Right renal cortex interstitium (tissue), 3 donors: Measurements from ENCODE around the gene FADS3. TPM values are rescaled to one million over a fixed set of nuclear protein-coding genes. Genes with fewer than 3 reads are reported as not detected.
"Not testable (repeated sequence)": the region's sequence is repeated elsewhere in the genome, so short reads cannot be mapped to it uniquely, and the experiment has no call there.

Experiments used
- DNase-seq, 3 donors: peaks; one replicate each; pipeline ENCODE4 v3.0.0-alpha.2; 2013; ENCODE audit warnings: low read depth in 3 of 3, low spot score in 2 of 3
- polyA plus RNA-seq, 3 donors: library from polyadenylated mRNA; unstranded; fragments of 120-200 nt; gene quantifications; one replicate each; pipeline ENCODE4 v1.2.1, GENCODE V29; 2013; ENCODE audit not compliant: insufficient read length in 3 of 3

FADS3 gene
- polyA plus RNA-seq, 3 donors: 12.0 to 17.9 (median 15.4) TPM

DNA sequence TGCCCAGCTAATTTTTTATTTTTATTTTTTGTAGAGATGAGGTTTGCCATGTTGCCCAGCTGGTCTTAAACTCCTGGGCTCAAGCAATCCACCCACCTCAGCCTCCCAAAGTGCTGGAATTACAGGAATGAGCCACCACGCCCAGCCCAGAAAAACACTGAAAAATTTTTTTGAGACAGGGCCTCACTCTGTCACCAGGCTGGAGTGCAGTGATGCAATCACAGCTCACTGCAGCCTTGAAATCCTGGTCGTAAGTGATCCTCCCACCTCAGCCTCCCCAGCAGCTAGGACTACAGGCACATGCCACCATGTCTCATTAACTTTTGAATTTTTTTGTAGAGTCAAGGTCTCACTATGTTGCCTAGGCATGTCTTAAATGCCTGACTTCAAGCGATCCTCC lies 9.1 kb downstream of the FADS3 start:
- not testable (repeated sequence) for DNase-seq

DNA sequence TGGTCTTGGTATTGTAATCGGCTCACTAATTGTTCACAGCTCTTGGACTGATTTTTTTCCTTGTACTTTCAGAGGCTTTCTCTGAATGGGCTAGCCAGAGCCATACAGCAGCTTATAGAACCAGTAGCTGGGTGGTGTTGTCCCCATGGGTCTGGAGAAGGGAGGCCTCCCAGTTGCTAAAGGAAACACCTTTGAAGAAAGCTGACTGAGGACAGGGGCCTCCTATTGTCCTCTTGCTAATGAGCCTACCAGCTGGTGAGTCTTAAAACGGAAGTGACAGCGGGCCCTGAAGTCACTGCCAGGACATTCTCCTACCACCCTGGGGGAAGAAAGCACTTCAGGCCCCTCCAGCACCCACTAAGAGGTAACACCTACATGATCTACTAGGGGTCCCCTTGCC lies 9.9 kb downstream of the FADS3 start:
- DNase-seq: no peak

DNA sequence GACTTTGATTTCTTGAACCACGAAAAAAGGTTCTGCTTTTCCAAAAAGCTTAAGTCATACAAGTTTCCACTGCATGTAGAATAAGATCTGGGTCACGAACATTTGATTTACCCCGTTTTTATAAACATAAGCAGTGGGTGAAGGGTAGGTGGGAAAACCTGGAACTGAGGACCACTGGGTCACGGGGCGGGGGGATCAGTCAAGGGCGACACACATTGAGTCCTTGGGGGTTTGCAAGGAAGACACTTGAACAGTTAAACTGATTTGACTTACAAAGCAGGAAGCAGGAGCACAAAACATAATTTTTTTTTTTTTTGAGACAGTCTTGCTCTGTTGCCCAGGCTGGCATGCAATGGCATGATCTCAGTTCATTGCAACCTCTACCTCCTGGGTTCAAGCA lies 10.9 kb downstream of the FADS3 start:
- DNase-seq: no peak

DNA sequence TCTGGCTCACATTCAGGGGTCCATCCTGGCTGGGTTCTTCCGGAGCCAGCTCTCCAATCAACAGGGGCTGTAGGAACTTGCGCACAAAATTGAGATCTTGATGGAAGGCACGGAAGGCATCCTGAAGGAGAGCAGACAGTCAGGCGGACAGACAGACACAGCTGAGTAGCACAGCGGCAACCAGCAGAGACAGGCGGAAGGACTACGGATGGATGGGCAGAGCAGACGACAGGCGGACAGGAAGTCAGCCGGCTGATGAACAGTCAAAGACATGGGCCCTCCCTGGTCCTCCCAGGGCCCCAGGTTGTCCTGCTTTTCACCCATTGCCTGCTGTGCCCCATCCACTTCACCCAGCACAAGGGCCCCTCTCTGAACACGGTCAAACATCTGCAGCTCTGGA lies 11.3 kb downstream of the FADS3 start:
- no peak for DNase-seq

DNA sequence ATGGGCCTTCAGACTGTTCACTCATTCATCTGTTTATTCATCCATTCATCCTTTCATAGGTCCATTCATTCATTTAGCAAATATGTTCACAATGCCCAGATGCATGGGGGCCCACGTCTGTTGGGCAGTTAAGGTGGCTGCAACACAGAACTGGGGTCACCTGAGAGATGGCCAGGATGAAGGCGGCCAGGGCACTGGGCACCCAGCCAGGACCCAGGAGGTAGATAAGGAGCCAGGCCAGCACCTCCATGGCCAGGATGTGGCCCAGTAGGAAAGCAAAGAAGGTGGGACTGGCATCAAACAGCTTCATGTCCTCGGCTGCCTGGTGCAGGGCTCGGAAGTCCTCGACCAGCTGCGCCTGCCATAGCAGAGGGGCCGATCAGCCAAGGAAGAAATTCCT lies 12.2 kb downstream of the FADS3 start:
- DNase-seq: no peak

DNA sequence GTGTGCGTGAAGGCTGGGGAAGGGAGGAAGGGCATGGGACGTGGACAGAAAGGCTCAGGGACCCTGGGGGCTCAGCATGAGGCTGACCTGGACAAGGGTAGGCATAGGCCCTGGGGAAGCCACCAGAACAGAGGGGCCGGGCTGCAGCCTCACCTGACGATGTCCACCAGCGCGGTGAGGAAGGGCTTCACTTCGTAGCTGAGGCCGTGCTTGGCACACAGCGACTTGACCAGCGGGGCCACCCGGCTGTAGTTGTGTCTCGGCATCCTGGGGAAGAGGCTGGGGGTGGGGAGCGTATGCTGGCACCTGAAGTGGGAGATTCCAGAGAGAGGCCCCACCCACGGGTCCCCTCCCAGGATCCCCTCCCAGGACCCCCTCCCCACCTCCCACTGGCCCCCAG lies 15.6 kb downstream of the FADS3 start:
- no peak for DNase-seq

DNA sequence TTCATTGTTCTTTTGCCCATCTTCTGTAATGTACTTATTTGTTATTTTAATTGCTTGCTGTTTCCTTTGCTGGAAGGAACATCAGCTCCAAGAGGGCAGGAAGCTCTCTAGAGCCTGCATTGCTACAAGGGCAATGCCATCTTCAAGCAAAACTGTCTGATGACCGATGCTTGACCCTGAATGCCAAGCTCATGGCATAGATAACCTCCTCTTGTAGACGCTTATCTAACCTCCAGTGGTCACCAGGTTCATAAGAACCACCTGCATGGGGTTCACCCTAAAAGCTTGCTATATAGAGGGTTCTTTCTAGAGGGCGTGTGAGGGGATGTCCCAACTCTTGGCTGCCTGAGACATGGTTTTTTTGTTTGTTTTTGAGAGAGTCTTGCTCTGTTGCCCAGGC lies 16.5 kb downstream of the FADS3 start:
- no peak for DNase-seq

DNA sequence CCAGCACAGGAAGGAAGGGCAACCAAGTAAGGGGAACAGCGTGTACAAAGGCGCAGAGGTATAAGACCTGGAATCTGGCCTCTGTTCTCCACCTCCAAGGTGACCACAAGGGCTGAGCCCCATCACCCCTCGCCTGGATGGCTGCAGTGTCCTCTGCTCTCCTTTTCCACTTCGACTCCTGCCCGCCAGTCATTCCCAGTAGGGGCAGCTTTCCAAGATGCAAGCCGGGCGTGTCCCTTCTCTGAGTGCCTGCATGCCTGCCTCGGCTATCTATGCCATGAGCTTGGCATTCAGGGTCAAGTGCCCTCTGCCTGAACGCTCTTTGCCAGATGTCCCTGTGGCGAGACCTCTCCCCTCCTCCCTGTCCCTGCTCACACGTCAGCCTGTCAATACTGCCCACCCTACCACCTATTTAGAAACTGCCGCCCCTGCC lies 17.0 kb downstream of the FADS3 start:
- no peak for DNase-seq

DNA sequence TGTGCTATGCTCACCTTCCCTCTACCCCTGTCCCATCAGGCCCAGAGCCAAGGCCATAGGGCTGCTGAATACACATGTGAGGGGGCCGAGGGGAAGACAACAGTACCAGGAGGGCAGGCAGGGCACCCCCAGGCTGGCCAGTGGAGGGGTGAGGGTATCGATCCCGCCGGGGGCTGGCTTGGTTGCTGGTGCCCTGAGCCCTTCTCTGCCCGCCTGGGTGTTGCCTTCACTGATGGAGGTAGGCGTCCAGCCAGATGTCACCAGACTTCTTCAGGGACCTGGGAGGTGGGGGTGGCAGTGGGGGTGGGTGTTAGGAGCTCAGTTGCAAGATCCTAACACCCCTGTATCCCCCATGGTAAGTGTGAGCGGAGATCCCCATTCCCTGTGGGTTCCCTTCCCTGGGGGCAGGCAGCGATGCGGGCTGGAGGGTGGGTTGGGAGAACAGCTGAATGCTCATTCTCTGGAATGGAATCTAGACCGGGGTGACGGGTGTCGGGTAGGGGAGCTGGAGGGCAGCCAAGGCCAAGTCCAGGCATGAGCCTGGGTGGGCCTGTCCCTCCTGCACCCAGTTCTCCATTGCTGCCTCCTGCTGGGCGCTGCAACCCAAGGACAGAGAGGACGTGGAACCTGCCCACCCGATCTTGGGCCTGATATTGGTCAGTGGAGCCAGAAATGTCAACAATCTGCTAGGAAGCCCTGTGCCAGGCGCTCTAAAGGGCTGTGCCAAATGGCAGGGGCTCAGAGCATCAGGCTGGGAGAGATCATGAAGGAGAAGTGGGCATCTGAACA lies 17.6 kb downstream of the FADS3 start:
- no peak for DNase-seq

DNA sequence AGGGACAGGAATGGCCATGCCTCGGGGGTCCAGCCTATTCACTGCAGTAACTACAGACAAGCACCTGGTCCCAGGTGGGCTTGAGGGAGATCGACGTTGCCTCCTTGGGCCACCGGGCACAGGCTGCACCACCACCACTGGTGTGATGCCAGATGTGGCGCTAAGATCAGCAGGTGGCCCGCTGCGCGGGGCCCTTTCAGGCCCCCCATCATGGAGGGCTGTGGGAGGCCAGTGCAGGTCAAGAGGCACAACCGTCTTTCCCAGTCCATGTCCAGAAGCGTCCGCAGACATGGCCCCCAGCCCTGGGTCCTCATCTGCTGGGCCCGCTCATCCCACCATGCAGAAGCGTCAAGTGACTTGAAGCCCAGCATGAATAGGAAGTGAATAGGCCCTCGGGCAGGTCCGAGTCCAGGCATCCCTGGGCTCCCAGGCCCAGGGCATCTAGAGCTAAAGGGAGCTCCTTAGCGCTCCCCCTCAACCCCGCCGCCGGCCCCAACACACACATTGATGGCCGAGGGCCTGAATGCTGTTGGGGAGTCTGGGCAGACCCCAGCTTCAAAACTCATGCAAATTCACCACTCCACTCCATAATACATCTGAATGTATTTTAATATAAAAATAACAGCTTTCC lies 18.3 kb downstream of the FADS3 start:
- DNase-seq: no peak

DNA sequence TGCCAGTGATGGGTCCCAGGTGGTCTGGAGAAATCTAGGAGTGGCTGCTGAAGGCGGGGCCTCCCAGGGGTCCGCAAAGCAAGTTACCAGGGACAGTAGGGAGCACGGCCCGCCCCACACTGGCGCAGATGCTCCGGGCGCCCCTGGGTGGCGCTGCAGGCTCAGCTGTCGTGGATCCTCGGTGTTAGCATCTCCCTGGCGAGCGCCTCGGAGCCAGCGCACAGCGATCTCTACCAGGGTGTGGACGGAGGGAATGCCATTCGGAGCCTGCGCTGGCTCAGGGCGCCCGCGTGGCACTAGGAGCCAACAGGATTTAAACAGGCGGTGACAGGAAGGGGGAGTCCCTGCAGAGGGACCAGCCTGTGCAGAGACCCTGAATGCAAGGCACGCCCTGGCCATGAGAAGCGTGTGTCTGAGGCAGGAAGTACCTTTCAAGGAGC lies 20.2 kb downstream of the FADS3 start:
- peak in 1 of 3 donors; percentile 53 for DNase-seq

DNA sequence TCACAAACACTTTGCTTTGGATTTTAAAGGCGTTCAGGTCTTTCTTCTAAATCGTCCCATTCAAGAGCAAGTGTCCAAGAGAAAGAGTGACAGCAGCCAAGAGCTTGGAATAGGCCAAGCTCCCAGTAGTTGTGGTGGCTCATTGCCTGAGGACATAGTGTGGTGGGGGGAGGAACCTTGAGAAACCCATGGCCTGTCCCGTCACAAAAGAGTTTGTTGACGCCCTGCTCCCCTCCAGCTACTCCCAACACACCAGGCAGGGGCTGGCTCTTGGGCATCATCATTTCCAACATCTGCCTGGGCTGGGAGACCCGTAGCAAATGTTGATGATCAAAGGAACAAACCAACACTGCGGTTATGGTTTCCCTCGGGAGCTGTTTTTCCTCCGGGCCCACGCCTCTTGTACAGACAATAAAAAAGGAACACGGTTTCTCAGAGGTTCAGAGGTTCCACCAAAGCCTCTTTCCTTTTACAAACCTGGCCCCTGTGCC lies 20.8 kb downstream of the FADS3 start:
- no peak for DNase-seq

DNA sequence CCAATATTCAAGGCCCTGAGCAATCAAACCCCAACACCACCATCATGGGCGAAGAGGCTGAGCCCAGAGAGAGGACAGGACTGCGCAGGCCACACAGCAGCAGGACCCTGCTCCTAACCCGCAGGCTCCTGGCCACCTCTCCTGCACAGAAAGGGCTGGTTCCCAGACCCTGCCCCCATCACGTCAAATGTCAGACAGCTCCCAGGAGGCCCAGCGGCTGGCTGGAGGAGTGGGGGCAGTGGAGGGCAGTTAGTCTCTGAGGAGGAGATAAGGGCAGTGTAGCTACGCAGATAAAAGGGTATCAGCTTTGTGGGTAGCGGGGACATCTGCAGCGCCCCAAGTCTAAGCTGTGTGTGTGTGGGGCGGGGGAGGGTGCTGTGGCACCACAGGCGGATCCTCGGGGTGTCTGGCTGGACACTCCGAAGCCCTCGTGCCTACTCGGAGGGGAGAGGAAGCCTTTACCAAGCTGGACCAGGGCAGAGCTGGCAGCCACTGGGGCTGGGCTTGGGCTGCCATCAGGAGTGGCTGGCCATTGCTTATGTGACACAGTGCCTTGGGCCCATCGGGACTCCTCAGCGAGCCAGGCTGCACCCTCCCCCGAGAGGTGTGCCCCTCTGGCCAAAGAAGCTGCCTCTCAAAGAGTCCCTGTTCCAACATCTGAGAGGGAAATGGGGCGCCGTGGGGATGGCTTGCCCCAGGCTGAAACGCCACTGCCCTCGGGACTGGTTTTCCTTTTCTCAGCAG lies 21.5 kb downstream of the FADS3 start:
- DNase-seq: no peak

DNA sequence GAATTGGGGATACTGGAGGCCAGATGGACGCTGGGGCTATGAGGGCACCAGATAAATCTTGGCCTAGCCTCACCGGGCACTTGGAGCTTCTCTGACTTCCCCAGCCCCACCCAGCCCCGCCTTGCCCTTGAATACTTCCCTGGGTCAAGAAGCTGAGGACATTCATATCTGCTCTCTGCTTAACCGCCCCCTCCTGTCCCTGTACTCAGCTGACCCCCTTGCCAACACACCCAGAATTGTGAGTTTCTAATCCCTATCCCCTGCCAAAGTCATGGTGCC lies 22.0 kb downstream of the FADS3 start:
- no peak for DNase-seq

DNA sequence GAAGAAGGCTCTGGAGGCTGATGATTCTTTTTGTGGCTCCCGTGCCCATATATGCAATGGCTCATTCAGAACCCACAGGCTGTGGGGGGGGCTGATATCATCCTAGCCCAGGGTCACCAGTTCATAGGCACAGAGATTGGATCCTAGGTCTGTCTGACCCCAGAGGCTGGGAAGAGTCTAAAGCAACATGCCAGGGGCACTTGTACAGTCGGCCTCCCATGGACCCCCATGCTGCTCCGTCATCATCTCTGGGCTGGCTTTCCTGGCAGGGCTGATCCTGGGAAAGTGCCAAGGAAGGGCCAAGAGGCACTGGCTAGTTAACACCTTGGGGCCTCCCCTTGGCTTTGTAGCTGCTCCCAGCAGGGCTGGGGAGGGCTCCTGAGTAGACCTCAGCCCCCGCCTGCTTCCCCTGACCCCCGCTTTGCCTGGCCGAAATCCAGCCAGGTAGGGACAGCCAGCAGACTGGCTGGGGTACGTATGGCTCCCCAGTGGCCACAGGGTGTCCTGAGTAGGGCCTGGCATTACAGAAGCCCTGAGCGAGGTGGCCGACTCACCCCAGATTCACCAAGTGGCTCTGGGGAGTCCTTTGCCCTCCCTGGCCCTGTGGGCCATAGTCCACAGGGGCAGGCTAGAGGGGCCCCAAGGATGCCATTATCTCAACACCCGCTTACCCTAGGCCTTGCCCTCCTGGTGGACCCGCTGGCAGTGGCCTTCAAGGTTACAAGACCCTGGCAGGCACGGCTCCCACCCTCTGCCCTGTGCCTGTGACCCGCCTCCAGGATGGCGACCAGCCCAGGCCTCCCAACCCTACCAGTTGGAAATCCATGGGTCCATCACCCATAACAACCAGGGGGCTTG lies 22.5 kb downstream of the FADS3 start:
- DNase-seq: no peak

DNA sequence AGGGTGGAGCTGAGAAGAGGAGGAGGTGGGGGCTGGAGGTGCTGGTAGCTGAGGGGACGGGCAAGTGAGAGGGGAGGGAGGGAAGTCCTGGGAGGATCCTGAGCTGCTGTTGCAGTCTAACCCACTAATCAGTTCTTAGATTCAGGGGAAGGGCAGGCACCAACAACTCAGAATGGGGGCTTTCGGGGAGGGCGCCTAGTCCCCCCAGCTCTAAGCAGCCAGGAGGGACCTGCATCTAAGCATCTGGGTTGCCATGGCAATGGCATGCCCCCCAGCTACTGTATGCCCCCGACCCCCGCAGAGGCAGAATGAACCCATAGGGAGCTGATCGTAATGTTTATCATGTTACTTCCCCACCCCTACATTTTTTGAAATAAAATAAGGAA lies 24.4 kb downstream of the FADS3 start:
- DNase-seq: no peak

DNA sequence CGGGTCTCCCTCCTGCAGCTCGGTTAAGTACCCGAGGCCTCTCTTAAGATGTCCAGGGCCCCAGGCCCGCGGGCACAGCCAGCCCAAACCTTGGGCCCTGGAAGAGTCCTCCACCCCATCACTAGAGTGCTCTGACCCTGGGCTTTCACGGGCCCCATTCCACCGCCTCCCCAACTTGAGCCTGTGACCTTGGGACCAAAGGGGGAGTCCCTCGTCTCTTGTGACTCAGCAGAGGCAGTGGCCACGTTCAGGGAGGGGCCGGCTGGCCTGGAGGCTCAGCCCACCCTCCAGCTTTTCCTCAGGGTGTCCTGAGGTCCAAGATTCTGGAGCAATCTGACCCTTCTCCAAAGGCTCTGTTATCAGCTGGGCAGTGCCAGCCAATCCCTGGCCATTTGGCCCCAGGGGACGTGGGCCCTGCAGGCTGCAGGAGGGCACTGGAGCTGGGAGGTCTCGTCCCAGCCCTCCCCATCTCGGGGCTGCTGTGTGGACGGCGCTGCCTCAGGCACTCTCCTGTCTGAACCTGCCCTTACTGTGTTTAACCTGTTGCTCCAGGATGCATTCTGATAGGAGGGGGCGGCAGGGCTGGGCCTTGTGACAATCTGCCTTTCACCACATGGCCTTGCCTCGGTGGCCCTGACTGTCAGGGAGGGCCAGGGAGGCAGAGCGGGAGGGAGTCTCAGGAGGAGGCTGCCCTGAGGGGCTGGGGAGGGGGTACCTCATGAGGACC lies 25.0 kb downstream of the FADS3 start:
- no peak for DNase-seq

DNA sequence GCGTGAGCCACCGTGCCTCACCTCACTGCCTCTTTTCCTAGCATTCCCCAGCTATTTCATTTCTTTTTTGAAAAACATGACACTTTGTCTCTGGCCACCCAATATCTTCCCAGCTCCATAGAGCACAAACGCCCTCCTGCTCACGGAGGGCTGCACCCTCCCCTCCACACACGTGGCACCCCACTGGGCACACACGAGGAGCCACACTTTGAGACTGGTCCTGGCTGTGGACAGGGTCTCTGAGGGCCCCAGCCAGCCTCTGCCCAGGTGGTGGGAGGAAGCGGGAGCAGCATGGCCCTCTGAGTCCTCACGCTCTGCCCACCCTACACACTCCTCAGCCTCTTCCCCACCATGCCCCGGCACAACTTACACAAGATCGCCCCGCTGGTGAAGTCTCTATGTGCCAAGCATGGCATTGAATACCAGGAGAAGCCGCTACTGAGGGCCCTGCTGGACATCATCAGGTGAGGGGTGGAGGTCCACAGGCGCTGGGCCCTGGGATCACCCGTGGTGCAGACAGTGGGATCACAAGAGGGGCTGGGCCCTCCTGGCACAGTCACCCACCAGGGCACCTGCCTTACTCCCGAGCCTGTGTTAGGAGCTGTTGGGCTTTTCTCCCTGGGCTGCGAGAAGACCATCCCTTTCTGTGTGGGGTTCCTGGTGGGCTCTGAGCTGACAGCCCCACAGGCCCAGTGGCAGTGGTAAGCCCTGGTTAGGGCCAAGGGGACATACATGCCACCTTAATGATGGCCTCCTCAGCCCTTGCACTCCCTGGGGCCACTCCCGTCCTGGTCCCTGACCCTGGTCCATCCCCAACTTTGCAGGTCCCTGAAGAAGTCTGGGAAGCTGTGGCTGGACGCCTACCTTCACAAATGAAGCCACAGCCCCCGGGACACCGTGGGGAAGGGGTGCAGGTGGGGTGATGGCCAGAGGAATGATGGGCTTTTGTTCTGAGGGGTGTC lies 26.2 kb downstream of the FADS3 start:
- DNase-seq: no peak

DNA sequence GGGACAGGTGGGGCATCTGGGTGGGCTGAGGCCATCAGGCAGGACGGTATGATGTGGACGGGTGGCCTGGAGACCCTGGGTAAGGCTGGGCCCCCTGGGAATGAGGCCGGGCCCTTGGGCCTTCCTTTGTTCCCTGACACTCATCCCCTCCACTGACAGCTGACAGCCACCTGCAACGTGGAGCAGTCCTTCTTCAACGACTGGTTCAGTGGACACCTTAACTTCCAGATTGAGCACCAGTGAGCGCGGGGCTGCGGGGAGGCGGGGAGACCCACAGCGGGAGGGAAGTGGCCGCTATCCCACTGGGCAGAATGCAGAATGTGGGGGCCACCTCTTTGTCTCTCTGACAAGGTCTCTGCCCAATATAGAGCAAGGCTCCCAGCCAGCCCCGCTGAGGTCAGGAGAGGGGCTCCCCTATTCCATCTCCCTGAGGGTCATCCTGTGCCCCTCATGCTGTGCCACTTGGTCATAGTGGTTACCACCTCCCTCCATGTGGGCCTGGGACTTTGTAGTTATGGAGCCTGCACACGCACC lies 27.7 kb downstream of the FADS3 start:
- DNase-seq: no peak
